Measurements from ENCODE around the gene UVRAG. TPM values are rescaled to one million over a fixed set of nuclear protein-coding genes. Genes with fewer than 3 reads are reported as not detected.

UVRAG gene
- total RNA-seq, 1 donor from 2014 or later, result 45.2 TPM

DNA sequence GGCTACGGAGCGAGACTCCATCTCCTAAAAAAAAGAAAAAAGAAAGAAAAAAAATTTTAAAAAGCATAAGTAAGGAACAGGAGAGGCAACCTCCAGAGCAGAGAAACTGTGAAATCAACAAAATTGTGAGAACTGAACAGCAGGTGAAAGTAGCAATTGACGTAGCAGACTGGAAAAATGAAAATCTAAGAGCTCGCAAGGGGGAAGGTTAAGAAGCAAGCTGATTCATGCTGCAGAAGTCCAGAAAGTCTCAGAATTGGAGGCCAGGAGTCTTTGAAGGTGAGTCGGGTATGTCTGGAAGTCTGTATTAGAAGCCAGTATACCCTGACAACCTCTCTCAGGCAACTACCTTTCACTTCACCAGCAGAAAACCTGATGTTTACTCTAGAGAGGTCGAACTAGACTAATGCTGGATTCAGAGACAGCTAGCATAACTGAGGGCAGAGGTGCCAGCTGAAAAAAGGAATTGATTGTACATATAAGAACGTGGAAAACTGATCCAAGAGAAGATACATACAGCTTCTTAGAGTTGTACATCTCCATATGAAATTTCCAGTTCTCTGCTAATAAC, 229.8 kb downstream of the UVRAG start:
- H3K4me3 ChIP-seq, result no peak overlapping the region
- intact Hi-C loops (cut with DNase I), result no loop called here
- H3K27me3 ChIP-seq, result no peaks in the 10 kb centered on the region
- H3K27ac ChIP-seq, result peak overlapping the region; percentile 46 to 57
- TF ChIP-seq, protein P1, sequence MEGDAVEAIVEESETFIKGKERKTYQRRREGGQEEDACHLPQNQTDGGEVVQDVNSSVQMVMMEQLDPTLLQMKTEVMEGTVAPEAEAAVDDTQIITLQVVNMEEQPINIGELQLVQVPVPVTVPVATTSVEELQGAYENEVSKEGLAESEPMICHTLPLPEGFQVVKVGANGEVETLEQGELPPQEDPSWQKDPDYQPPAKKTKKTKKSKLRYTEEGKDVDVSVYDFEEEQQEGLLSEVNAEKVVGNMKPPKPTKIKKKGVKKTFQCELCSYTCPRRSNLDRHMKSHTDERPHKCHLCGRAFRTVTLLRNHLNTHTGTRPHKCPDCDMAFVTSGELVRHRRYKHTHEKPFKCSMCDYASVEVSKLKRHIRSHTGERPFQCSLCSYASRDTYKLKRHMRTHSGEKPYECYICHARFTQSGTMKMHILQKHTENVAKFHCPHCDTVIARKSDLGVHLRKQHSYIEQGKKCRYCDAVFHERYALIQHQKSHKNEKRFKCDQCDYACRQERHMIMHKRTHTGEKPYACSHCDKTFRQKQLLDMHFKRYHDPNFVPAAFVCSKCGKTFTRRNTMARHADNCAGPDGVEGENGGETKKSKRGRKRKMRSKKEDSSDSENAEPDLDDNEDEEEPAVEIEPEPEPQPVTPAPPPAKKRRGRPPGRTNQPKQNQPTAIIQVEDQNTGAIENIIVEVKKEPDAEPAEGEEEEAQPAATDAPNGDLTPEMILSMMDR (IDR thresholded peaks at IDR 0.05), result no peak
- H3K9me3 ChIP-seq, result no peaks in the 10 kb centered on the region
- H3K4me1 ChIP-seq, result peaks cover 0 to 4% of the 10 kb centered on the region in 2 donors
- no peak for DNase-seq (ENCODE audit: low spot score in 2 of 2)
- no peaks in the 10 kb centered on the region for H3K36me3 ChIP-seq

DNA sequence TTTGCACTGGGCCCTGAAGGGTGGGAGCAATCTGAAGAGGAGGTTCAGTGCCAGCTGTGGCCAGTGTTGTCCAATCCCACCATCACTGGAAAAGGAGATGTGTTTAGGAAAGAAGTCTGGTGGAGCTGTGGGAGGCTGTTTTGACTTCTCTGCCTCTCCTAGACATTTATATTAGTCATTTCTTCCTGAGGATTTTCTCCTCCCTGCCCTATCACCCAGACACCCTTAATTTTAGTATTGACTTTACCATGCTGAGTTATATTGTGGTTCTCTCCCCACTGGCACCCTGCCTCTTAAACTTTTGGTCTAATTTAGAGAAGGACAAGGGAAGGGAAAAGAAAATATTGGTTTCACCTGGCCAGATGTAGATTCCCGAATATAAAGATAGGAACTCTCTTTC, 232.2 kb downstream of the UVRAG start:
- no peaks in the 10 kb centered on the region for H3K27me3 ChIP-seq
- no peaks in the 10 kb centered on the region for H3K9me3 ChIP-seq
- H3K36me3 ChIP-seq, result no peaks in the 10 kb centered on the region
- no peak for DNase-seq (ENCODE audit: low spot score in 2 of 2)
- peaks cover 0 to 4% of the 10 kb centered on the region in 2 donors for H3K4me1 ChIP-seq
- no peak overlapping the region for H3K4me3 ChIP-seq
- H3K27ac ChIP-seq, result no peak overlapping the region
- intact Hi-C loops (cut with DNase I), result no loop called here
- TF ChIP-seq, protein P1 (IDR thresholded peaks at IDR 0.05), result no peak

DNA sequence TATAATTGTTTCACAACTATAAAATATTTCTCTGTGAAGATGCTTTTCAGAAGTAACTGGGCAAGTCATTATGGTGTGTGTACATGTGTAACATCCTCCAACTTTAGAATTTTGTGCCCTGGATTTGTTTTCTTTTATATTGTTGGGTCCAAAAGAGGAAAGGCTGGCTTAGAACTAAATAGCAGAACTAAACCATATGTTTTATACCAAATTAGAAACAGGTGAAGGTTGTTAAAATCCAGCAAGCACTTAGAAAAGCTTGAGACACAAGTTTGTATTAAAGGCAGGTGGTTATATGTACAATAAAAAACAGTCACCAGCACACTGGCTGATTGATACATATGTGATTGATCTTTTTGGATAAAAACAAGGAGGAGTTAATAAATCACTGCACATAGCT, 232.8 kb downstream of the UVRAG start:
- Histone ChIP-seq H3K4me3 (no peak overlapping the region), H3K27me3 (no peaks in the 10 kb centered on the region), H3K4me1 (peaks cover 0 to 4% of the 10 kb centered on the region in 2 donors), H3K9me3 (no peaks in the 10 kb centered on the region), H3K27ac (no peak overlapping the region), H3K36me3 (no peaks in the 10 kb centered on the region)
- no peak for DNase-seq (ENCODE audit: low spot score in 2 of 2)
- intact Hi-C loops (cut with DNase I), result no loop called here
- TF ChIP-seq, protein P1 (IDR thresholded peaks at IDR 0.05), result no peak

DNA sequence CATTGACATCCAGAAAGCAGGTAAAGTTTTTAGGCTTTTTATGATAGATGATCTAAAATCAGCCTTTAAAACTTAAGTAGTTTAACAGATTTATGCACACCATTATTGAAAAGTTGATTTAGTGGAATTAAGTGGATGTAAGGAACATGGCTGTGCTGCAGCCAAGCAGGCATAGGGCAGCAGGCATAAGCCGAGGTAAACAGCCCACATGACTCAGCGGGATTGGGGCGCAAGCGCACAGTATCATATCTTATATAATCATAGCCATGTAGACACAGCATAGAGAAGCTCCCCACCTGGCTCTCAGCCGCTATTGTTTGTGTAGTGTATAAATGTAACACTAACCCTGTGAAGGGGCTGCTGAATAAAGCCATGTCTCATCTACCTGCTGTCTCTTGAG, 233.8 kb downstream of the UVRAG start:
- Histone ChIP-seq H3K27me3 (no peaks in the 10 kb centered on the region), H3K4me3 (no peak overlapping the region), H3K4me1 (peaks cover 0 to 4% of the 10 kb centered on the region in 2 donors), H3K9me3 (no peaks in the 10 kb centered on the region), H3K36me3 (no peaks in the 10 kb centered on the region), H3K27ac (no peak overlapping the region)
- DNase-seq (ENCODE audit: low spot score in 2 of 2), result no peak
- intact Hi-C loops (cut with DNase I), result no loop called here
- TF ChIP-seq, protein P1 (IDR thresholded peaks at IDR 0.05), result no peak

DNA sequence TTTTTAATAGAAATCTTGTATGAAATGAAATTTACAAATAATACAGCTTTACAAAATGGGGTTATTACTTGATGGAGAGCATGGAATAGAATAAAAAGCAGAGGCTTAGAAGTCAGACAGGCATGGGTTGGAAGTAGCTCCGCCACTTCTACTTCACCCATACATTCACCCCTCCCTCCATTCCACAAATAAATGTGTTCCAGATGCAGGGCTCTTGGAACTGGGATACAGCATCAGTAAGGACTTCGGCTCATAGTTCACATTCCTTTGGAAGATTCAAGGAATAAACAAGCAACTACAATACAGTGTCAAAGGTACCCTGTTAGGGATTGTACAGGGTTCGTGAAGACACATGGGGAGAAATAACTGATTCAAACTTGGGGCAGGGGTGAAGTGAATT, 234.5 kb downstream of the UVRAG start:
- no peak overlapping the region for H3K4me3 ChIP-seq
- intact Hi-C loops (cut with DNase I), result no loop called here
- TF ChIP-seq, protein P1 (IDR thresholded peaks at IDR 0.05), result no peak
- DNase-seq (ENCODE audit: low spot score in 2 of 2), result no peak
- no peaks in the 10 kb centered on the region for H3K27me3 ChIP-seq
- H3K27ac ChIP-seq, result no peak overlapping the region
- no peaks in the 10 kb centered on the region for H3K9me3 ChIP-seq
- peaks cover 0 to 4% of the 10 kb centered on the region in 2 donors for H3K4me1 ChIP-seq
- no peaks in the 10 kb centered on the region for H3K36me3 ChIP-seq

DNA sequence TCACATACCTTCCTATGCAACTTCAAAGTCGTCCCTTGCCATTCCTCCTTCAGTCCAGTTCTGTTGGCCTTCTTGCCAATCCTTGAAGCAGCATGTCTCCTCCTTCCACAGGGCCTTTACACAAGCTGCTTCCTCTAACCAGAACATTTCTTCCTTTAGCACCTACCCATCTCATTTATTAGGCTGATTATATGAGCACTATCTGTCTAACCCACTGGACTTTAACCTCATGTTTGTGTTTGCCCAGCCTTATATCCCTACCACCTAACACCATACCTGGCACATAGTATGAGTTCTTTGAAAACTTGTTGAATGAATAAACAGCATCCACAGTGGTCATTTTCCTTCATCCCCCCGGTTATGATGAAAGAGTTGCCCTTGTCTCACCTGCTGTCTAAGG, 236.9 kb downstream of the UVRAG start:
- intact Hi-C loops (cut with DNase I), result no loop called here
- Histone ChIP-seq H3K4me1 (no peaks in the 10 kb centered on the region), H3K27ac (no peak overlapping the region), H3K9me3 (no peaks in the 10 kb centered on the region), H3K36me3 (no peaks in the 10 kb centered on the region), H3K27me3 (no peaks in the 10 kb centered on the region), H3K4me3 (no peak overlapping the region)
- TF ChIP-seq, protein P1 (IDR thresholded peaks at IDR 0.05), result no peak
- no peak for DNase-seq (ENCODE audit: low spot score in 2 of 2)

Data from ascending aorta (tissue), 2 donors.